Measurements from ENCODE around the gene CCDC63. TPM values are rescaled to one million over a fixed set of nuclear protein-coding genes. Genes with fewer than 3 reads are reported as not detected.

The CCDC63 gene
- polyA plus RNA-seq, 2 donors: not detected

- no peaks in the 10 kb centered on the region for H3K27me3 ChIP-seq (ENCODE audit: control insufficient read depth in 1 of 2, insufficient read depth in 2 of 2, low read length in 2 of 2)
- H3K4me1 ChIP-seq (ENCODE audit: control insufficient read depth in 2 of 2, insufficient read depth in 2 of 2, low read length in 1 of 2): no peaks in the 10 kb centered on the region
- H3K9me3 ChIP-seq (ENCODE audit: control insufficient read depth in 2 of 2, insufficient read depth in 1 of 2, low read depth in 1 of 2, low read length in 1 of 2): no peaks in the 10 kb centered on the region
- H3K4me3 ChIP-seq (ENCODE audit: low read depth in 1 of 2, low read length in 2 of 2): no peak overlapping the region
- H3K27ac ChIP-seq (ENCODE audit: low read depth in 2 of 2, low read length in 1 of 2): no peak overlapping the region
- WGBS, 2 donors: 60 to 75% methylated on average over 4 of the region's 4 CpGs
- H3K36me3 ChIP-seq (ENCODE audit: control insufficient read depth in 2 of 2, insufficient read depth in 2 of 2, low read length in 1 of 2): no peaks in the 10 kb centered on the region
Observed at GRCh38 chr12:110836291-110836690, 10.5 kb upstream of the CCDC63 start.

GRCh38 chr12:110841007-110841406 is 5.8 kb upstream of the CCDC63 start:
- H3K36me3 ChIP-seq (ENCODE audit: control insufficient read depth in 2 of 2, insufficient read depth in 2 of 2, low read length in 1 of 2): no peaks in the 10 kb centered on the region
- no peaks in the 10 kb centered on the region for H3K4me1 ChIP-seq (ENCODE audit: control insufficient read depth in 2 of 2, insufficient read depth in 2 of 2, low read length in 1 of 2)
- WGBS, 2 donors: 63 to 68% methylated on average over 6 of the region's 6 CpGs
- H3K4me3 ChIP-seq (ENCODE audit: low read depth in 1 of 2, low read length in 2 of 2): no peak overlapping the region
- no peak overlapping the region for H3K27ac ChIP-seq (ENCODE audit: low read depth in 2 of 2, low read length in 1 of 2)
- H3K27me3 ChIP-seq (ENCODE audit: control insufficient read depth in 1 of 2, insufficient read depth in 2 of 2, low read length in 2 of 2): no peaks in the 10 kb centered on the region
- H3K9me3 ChIP-seq (ENCODE audit: control insufficient read depth in 2 of 2, insufficient read depth in 1 of 2, low read depth in 1 of 2, low read length in 1 of 2): no peaks in the 10 kb centered on the region

- Histone ChIP-seq H3K27ac (ENCODE audit: low read depth in 2 of 2, low read length in 1 of 2) (no peak overlapping the region), H3K4me1 (ENCODE audit: control insufficient read depth in 2 of 2, insufficient read depth in 2 of 2, low read length in 1 of 2) (no peaks in the 10 kb centered on the region), H3K4me3 (ENCODE audit: low read depth in 1 of 2, low read length in 2 of 2) (no peak overlapping the region), H3K9me3 (ENCODE audit: control insufficient read depth in 2 of 2, insufficient read depth in 1 of 2, low read depth in 1 of 2, low read length in 1 of 2) (no peaks in the 10 kb centered on the region), H3K27me3 (ENCODE audit: control insufficient read depth in 1 of 2, insufficient read depth in 2 of 2, low read length in 2 of 2) (no peaks in the 10 kb centered on the region), H3K36me3 (ENCODE audit: control insufficient read depth in 2 of 2, insufficient read depth in 2 of 2, low read length in 1 of 2) (no peaks in the 10 kb centered on the region)
- 59 to 64% methylated on average over 3 of the region's 3 CpGs for WGBS, 2 donors
Observed at GRCh38 chr12:110844131-110844530, 2.7 kb upstream of the CCDC63 start.

GRCh38 chr12:110844551-110845338 is 2.0 kb upstream of the CCDC63 start:
- H3K4me1 ChIP-seq (ENCODE audit: control insufficient read depth in 2 of 2, insufficient read depth in 2 of 2, low read length in 1 of 2): no peaks in the 10 kb centered on the region
- H3K27me3 ChIP-seq (ENCODE audit: control insufficient read depth in 1 of 2, insufficient read depth in 2 of 2, low read length in 2 of 2): no peaks in the 10 kb centered on the region
- no peak overlapping the region for H3K4me3 ChIP-seq (ENCODE audit: low read depth in 1 of 2, low read length in 2 of 2)
- no peaks in the 10 kb centered on the region for H3K9me3 ChIP-seq (ENCODE audit: control insufficient read depth in 2 of 2, insufficient read depth in 1 of 2, low read depth in 1 of 2, low read length in 1 of 2)
- WGBS, 2 donors: 36 to 42% methylated on average over 15 of the region's 15 CpGs
- no peaks in the 10 kb centered on the region for H3K36me3 ChIP-seq (ENCODE audit: control insufficient read depth in 2 of 2, insufficient read depth in 2 of 2, low read length in 1 of 2)
- peak overlapping the region in 1 of 2 donors; percentile 29 for H3K27ac ChIP-seq (ENCODE audit: low read depth in 2 of 2, low read length in 1 of 2)

GRCh38 chr12:110845339-110845682 is 1.5 kb upstream of the CCDC63 start:
- H3K9me3 ChIP-seq (ENCODE audit: control insufficient read depth in 2 of 2, insufficient read depth in 1 of 2, low read depth in 1 of 2, low read length in 1 of 2): no peaks in the 10 kb centered on the region
- no peak overlapping the region for H3K4me3 ChIP-seq (ENCODE audit: low read depth in 1 of 2, low read length in 2 of 2)
- WGBS, 2 donors: 55 to 60% methylated on average over 4 of the region's 4 CpGs
- no peaks in the 10 kb centered on the region for H3K4me1 ChIP-seq (ENCODE audit: control insufficient read depth in 2 of 2, insufficient read depth in 2 of 2, low read length in 1 of 2)
- H3K27me3 ChIP-seq (ENCODE audit: control insufficient read depth in 1 of 2, insufficient read depth in 2 of 2, low read length in 2 of 2): no peaks in the 10 kb centered on the region
- H3K27ac ChIP-seq (ENCODE audit: low read depth in 2 of 2, low read length in 1 of 2): no peak overlapping the region
- H3K36me3 ChIP-seq (ENCODE audit: control insufficient read depth in 2 of 2, insufficient read depth in 2 of 2, low read length in 1 of 2): no peaks in the 10 kb centered on the region

GRCh38 chr12:110848314-110848923 is 1.6 kb downstream of the CCDC63 start:
- H3K4me1 ChIP-seq (ENCODE audit: control insufficient read depth in 2 of 2, insufficient read depth in 2 of 2, low read length in 1 of 2): no peaks in the 10 kb centered on the region
- H3K27me3 ChIP-seq (ENCODE audit: control insufficient read depth in 1 of 2, insufficient read depth in 2 of 2, low read length in 2 of 2): no peaks in the 10 kb centered on the region
- no peak overlapping the region for H3K4me3 ChIP-seq (ENCODE audit: low read depth in 1 of 2, low read length in 2 of 2)
- no peak overlapping the region for H3K27ac ChIP-seq (ENCODE audit: low read depth in 2 of 2, low read length in 1 of 2)
- no peaks in the 10 kb centered on the region for H3K36me3 ChIP-seq (ENCODE audit: control insufficient read depth in 2 of 2, insufficient read depth in 2 of 2, low read length in 1 of 2)
- H3K9me3 ChIP-seq (ENCODE audit: control insufficient read depth in 2 of 2, insufficient read depth in 1 of 2, low read depth in 1 of 2, low read length in 1 of 2): no peaks in the 10 kb centered on the region
- WGBS, 2 donors: 89 to 94% methylated on average over 6 of the region's 6 CpGs

GRCh38 chr12:110849221-110849620 is 2.4 kb downstream of the CCDC63 start:
- H3K4me3 ChIP-seq (ENCODE audit: low read depth in 1 of 2, low read length in 2 of 2): no peak overlapping the region
- 80 to 86% methylated on average over 4 of the region's 4 CpGs for WGBS, 2 donors
- no peaks in the 10 kb centered on the region for H3K27me3 ChIP-seq (ENCODE audit: control insufficient read depth in 1 of 2, insufficient read depth in 2 of 2, low read length in 2 of 2)
- H3K27ac ChIP-seq (ENCODE audit: low read depth in 2 of 2, low read length in 1 of 2): no peak overlapping the region
- H3K4me1 ChIP-seq (ENCODE audit: control insufficient read depth in 2 of 2, insufficient read depth in 2 of 2, low read length in 1 of 2): no peaks in the 10 kb centered on the region
- H3K9me3 ChIP-seq (ENCODE audit: control insufficient read depth in 2 of 2, insufficient read depth in 1 of 2, low read depth in 1 of 2, low read length in 1 of 2): no peaks in the 10 kb centered on the region
- no peaks in the 10 kb centered on the region for H3K36me3 ChIP-seq (ENCODE audit: control insufficient read depth in 2 of 2, insufficient read depth in 2 of 2, low read length in 1 of 2)

GRCh38 chr12:110849748-110850403 is 3.1 kb downstream of the CCDC63 start:
- Histone ChIP-seq H3K27ac (ENCODE audit: low read depth in 2 of 2, low read length in 1 of 2) (no peak overlapping the region), H3K4me1 (ENCODE audit: control insufficient read depth in 2 of 2, insufficient read depth in 2 of 2, low read length in 1 of 2) (no peaks in the 10 kb centered on the region), H3K9me3 (ENCODE audit: control insufficient read depth in 2 of 2, insufficient read depth in 1 of 2, low read depth in 1 of 2, low read length in 1 of 2) (no peaks in the 10 kb centered on the region), H3K27me3 (ENCODE audit: control insufficient read depth in 1 of 2, insufficient read depth in 2 of 2, low read length in 2 of 2) (no peaks in the 10 kb centered on the region), H3K4me3 (ENCODE audit: low read depth in 1 of 2, low read length in 2 of 2) (no peak overlapping the region), H3K36me3 (ENCODE audit: control insufficient read depth in 2 of 2, insufficient read depth in 2 of 2, low read length in 1 of 2) (no peaks in the 10 kb centered on the region)
- 91 to 95% methylated on average over 5 of the region's 5 CpGs for WGBS, 2 donors

- Histone ChIP-seq H3K4me3 (ENCODE audit: low read depth in 1 of 2, low read length in 2 of 2) (no peak overlapping the region), H3K27ac (ENCODE audit: low read depth in 2 of 2, low read length in 1 of 2) (no peak overlapping the region), H3K4me1 (ENCODE audit: control insufficient read depth in 2 of 2, insufficient read depth in 2 of 2, low read length in 1 of 2) (no peaks in the 10 kb centered on the region), H3K9me3 (ENCODE audit: control insufficient read depth in 2 of 2, insufficient read depth in 1 of 2, low read depth in 1 of 2, low read length in 1 of 2) (no peaks in the 10 kb centered on the region), H3K27me3 (ENCODE audit: control insufficient read depth in 1 of 2, insufficient read depth in 2 of 2, low read length in 2 of 2) (no peaks in the 10 kb centered on the region), H3K36me3 (ENCODE audit: control insufficient read depth in 2 of 2, insufficient read depth in 2 of 2, low read length in 1 of 2) (no peaks in the 10 kb centered on the region)
- WGBS, 2 donors: 68 to 72% methylated on average over 5 of the region's 5 CpGs
Observed at GRCh38 chr12:110850762-110851161, 4.0 kb downstream of the CCDC63 start.

Measured in esophagus (tissue), 2 donors.